Epithelial cell of umbilical artery (primary cell): ENCODE measurements around the gene OR14C36. TPM values are rescaled to one million over a fixed set of nuclear protein-coding genes. Genes with fewer than 3 reads are reported as not detected.

ENCODE experiments used
- total RNA-seq: library from RNA; depleted of rRNA; stranded (reverse); fragments of >200 nt; gene quantifications from 2 replicates; pipeline ENCODE4 v1.2.3, GENCODE V29; 2014

Gene OR14C36, protein sequence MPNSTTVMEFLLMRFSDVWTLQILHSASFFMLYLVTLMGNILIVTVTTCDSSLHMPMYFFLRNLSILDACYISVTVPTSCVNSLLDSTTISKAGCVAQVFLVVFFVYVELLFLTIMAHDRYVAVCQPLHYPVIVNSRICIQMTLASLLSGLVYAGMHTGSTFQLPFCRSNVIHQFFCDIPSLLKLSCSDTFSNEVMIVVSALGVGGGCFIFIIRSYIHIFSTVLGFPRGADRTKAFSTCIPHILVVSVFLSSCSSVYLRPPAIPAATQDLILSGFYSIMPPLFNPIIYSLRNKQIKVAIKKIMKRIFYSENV
- total RNA-seq = not detected in 2 replicates

DNA sequence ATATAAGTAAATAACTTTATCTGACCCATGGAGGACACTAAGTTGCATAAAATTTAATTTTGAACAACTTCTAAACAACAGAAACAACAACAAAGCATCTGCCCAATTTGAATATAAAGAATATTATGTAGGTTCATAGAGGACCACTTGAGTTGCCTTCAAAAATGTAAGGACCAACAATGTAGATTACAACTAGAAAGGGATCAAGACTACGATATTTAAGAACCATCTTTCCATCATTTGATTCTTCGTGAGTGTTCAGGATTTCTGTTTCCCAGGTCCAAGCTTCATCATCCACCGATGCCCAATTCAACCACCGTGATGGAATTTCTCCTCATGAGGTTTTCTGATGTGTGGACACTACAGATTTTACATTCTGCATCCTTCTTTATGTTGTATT, at the start of gene OR14C36:
Gene OR14C36, plus strand, starts transcription at position 301 of the 400 bp plus-strand sequence. Its CDS starts 0 bp downstream, at position 301.

DNA sequence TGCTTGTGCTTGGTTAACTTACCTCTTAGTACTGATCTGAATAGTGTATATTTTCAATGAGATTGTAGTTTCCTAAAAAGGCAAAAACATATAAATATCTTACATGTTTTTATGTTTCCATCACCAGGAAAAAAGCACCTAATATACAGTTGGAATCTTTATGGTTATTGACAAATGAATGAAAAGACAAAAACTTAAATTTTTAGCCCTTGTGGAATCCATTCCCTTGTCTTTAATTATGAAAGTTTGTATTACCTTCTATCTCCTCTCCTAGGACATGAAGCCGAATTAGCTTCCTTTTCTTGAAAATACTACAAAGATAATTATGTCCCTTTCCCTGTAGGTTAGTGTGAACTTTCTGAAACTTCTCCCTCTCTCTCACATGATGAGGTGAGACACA, 45.3 kb upstream of the OR14C36 start, which contains the start of gene OR2T12:
Gene OR2T12, minus strand, starts transcription at position 101 of the 400 bp plus-strand sequence. CDS start 7,846 bp downstream, outside the sequence.

DNA sequence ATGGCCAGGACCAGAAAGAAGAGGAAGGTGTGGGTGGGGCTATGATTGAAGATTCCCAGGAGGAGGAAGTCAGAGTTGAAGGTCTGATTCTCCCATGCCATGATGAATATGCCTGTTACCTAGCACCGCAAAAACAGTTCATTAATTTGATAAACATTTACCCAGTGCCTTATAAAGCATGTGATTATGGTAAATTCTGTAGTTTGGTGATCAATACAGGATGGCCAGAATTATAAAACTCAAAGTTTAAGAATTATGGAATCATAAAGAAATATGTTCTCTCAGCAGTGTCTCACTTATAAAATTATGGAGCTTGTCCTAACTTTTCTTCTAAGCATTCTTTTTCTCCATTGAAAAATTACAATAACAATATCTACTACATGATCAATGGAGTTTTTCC, 24.1 kb upstream of the OR14C36 start, which contains the start of gene OR2M7:
Gene OR2M7, minus strand, starts transcription at position 101 of the 400 bp plus-strand sequence. Its CDS starts 0 bp downstream, at position 101.

DNA sequence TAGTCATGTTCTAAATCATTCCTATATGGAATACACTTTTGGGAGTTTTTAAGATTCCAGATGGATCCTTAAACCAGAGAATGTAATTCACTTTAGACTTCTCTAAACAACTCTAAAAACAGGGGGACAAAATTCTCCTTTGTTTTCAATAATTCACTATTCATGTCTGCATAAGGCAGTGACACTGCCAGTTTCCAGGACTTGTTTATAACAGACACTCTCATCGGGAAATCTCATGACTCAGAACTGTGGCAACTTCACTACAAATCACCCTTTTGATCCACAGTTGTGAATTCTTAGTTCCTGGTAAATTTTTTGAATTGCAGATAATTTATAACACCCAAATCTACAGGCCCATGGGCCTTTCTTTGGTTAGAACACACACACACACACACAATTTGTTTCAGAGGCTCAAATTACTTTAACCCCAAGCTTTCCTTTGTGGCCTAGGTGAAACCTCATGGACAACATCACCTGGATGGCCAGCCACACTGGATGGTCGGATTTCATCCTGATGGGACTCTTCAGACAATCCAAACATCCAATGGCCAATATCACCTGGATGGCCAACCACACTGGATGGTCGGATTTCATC, 12.6 kb downstream of the OR14C36 start, which contains the start of gene OR2T4:
Gene OR2T4, plus strand, starts transcription at position 545 of the 595 bp plus-strand sequence. Its CDS starts 0 bp downstream, at position 545.

DNA sequence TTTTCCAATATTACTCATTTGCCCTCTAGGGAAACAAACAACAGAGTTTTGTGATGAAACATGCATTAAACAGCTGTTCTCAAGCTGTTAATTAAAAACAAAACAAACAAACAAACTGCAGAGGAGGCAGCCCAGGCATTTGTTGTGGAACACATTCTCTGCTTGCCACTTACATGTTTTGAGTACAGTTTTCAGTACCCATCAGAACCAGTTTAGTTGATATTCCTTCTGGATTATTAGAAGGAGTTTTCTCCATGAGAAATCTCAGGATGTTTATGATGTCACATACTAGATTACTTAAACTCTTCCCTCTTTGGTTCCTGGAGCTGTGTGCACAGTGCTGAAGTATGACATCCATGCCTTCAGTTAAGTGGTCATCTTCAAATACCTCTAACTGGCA, 26.9 kb downstream of the OR14C36 start, which contains the start of gene OR2T6:
Gene OR2T6, plus strand, starts transcription at position 301 of the 400 bp plus-strand sequence. CDS start 11,863 bp downstream, outside the sequence.

Other genes starting within 250 kb of the OR14C36 start
- gene OR2M5, start 203.6 kb upstream of the OR14C36 start, total RNA-seq = not detected in 2 replicates
- gene OR2M2, start 174.0 kb upstream of the OR14C36 start, total RNA-seq = not detected in 2 replicates
- not detected in 2 replicates for gene OR2M3, start 151.5 kb upstream of the OR14C36 start, total RNA-seq
- not detected in 2 replicates for gene OR2M4, start 117.4 kb upstream of the OR14C36 start, total RNA-seq
- gene OR2T33, start 70.8 kb upstream of the OR14C36 start, total RNA-seq = not detected in 2 replicates
- gene OR2T12, start 45.4 kb upstream of the OR14C36 start, total RNA-seq = not detected in 2 replicates
- not detected in 2 replicates for gene OR2M7, start 24.2 kb upstream of the OR14C36 start, total RNA-seq
- gene OR2T4, start 12.9 kb downstream of the OR14C36 start, total RNA-seq = not detected in 2 replicates
- gene OR2T6, start 27.0 kb downstream of the OR14C36 start, total RNA-seq = not detected in 2 replicates
- not detected in 2 replicates for gene OR2T1, start 54.3 kb downstream of the OR14C36 start, total RNA-seq
- gene OR2T2, start 96.9 kb downstream of the OR14C36 start, total RNA-seq = not detected in 2 replicates
- gene OR2T3, start 124.6 kb downstream of the OR14C36 start, total RNA-seq = not detected in 2 replicates
- not detected in 2 replicates for gene OR2T5, start 139.8 kb downstream of the OR14C36 start, total RNA-seq
- not detected in 2 replicates for gene OR2G6, start 159.3 kb downstream of the OR14C36 start, total RNA-seq
- gene OR2T29, start 214.0 kb downstream of the OR14C36 start, total RNA-seq = not detected in 2 replicates
- gene OR2T34, start 226.0 kb downstream of the OR14C36 start, total RNA-seq = not detected in 2 replicates
- not detected in 2 replicates for gene OR2T10, start 248.9 kb downstream of the OR14C36 start, total RNA-seq